ENCODE measurements around the gene PLK2. TPM values are rescaled to one million over a fixed set of nuclear protein-coding genes. Genes with fewer than 3 reads are reported as not detected.

The PLK2 gene
- total and polyA plus RNA-seq, 8 donors = 45.5 to 329 (median 254) TPM

DNA sequence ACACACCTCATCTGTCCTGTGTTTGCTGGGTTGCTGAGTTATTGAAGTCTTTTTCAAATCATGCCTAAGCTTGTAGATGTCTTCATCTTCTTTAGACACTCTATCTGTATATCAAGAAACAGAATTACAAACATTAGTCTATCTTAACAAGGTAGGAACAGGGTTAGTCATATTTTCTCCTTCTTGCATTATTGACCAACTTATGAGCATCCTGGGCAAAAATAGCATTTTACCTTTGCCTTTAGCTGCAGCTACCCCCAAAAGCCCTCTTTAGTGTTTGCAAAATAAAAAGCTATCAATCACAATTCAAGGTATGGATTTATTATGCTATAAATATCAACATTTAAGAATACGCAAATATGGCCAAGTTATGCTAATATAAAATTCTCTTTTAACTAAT, 3.4 kb downstream of the PLK2 start:
- no peak for ATAC-seq
- H3K27ac ChIP-seq = no peak overlapping the region
- TF ChIP-seq, protein P1, sequence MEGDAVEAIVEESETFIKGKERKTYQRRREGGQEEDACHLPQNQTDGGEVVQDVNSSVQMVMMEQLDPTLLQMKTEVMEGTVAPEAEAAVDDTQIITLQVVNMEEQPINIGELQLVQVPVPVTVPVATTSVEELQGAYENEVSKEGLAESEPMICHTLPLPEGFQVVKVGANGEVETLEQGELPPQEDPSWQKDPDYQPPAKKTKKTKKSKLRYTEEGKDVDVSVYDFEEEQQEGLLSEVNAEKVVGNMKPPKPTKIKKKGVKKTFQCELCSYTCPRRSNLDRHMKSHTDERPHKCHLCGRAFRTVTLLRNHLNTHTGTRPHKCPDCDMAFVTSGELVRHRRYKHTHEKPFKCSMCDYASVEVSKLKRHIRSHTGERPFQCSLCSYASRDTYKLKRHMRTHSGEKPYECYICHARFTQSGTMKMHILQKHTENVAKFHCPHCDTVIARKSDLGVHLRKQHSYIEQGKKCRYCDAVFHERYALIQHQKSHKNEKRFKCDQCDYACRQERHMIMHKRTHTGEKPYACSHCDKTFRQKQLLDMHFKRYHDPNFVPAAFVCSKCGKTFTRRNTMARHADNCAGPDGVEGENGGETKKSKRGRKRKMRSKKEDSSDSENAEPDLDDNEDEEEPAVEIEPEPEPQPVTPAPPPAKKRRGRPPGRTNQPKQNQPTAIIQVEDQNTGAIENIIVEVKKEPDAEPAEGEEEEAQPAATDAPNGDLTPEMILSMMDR (IDR thresholded peaks at IDR 0.05) = no peak
- H3K4me3 ChIP-seq = peak overlapping the region; percentile 62 to 77
- no peak for DNase-seq
- H3K27me3 ChIP-seq = peaks cover 0 to 20% of the 10 kb centered on the region in 2 donors
- peaks cover 0 to 38% of the 10 kb centered on the region in 2 donors for H3K36me3 ChIP-seq
- H3K9me3 ChIP-seq = no peaks in the 10 kb centered on the region
- H3K4me1 ChIP-seq = peaks cover 0 to 20% of the 10 kb centered on the region in 2 donors
- intact Hi-C loops (cut with DNase I) = loop anchor here in 1 of 2 donors (10.0 kb wide), 1 partner anchor 572 kb away; no protein-coding TSS in a partner anchor

DNA sequence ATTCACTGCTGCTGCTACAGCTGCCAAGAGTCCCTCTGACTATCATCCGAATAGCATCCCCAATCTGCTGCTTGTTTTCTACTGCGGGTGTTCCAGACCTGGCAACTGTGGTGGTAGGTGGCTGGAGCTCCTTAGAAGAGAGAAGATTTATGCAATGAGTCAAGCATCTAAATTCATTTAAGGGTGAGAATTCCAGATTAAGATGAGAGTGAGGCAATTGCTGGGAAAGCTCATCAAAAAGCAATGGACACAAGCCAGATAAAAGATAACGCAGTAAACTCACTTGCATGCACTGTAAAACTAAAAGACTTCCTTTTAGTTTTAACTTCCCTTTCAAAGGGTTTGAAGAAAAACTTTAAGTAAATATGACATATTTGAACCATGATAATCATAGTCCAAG, 3.9 kb downstream of the PLK2 start:
- Histone ChIP-seq H3K27me3 (peaks cover 0 to 20% of the 10 kb centered on the region in 2 donors), H3K4me1 (peaks cover 0 to 19% of the 10 kb centered on the region in 2 donors), H3K4me3 (peak overlapping the region; percentile 1 to 77), H3K36me3 (peaks cover 0 to 38% of the 10 kb centered on the region in 2 donors), H3K9me3 (no peaks in the 10 kb centered on the region), H3K27ac (no peak overlapping the region)
- intact Hi-C loops (cut with DNase I) = loop anchor here in 1 of 2 donors (10.0 kb wide), 1 partner anchor 571 kb away; no protein-coding TSS in a partner anchor
- DNase-seq = no peak
- ATAC-seq = no peak
- TF ChIP-seq, protein P1 (IDR thresholded peaks at IDR 0.05) = no peak

DNA sequence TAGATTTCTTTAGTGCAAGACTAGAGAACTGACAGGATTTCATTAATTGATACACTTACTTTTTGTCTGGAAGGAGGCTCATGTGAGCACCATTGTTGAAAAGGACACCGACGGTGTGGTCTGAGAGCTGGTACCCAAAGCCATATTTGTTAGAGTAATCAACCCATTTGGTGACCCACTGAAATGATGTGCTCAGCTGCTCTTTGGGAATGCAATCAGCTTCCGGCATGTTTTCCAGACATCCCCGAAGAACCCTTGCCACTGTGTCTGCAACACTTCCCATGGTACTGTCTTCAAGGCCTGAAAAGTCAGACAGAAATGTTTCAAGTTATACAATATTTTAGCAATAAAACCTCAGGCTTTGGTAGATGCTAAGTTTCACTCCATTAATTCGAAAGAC, 4.4 kb downstream of the PLK2 start:
- TF ChIP-seq, protein P1 (IDR thresholded peaks at IDR 0.05) = no peak
- ATAC-seq (no peak), DNase-seq (no peak)
- Histone ChIP-seq H3K27ac (no peak overlapping the region), H3K36me3 (peaks cover 0 to 38% of the 10 kb centered on the region in 2 donors), H3K9me3 (no peaks in the 10 kb centered on the region), H3K4me3 (peak overlapping the region; percentile 1 to 77), H3K27me3 (peaks cover 0 to 20% of the 10 kb centered on the region in 2 donors), H3K4me1 (peaks cover 0 to 16% of the 10 kb centered on the region in 2 donors)
- intact Hi-C loops (cut with DNase I) = loop anchor here in 1 of 2 donors (10.0 kb wide), 1 partner anchor 571 kb away; no protein-coding TSS in a partner anchor

DNA sequence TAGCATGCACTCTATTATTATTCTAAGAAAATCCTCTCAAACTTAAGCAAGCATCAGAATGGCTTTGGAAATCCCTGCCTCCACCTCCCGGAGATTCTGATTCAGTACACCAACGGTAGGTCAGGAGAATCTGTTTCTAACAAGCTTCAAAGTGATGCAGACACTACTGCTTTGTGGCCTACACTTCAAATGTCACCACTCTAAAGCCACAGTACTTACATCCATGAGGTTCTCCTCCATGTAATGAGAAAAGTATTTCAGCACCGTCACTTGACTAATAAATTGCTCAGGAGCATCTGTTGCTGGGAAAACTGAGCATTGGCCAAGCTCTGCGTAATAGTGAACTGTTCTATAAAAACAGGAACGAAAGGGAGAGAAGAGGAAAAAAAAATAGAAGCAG, 4.8 kb downstream of the PLK2 start:
- intact Hi-C loops (cut with DNase I) = loop anchor here in 1 of 2 donors (10.0 kb wide), 1 partner anchor 570 kb away; no protein-coding TSS in a partner anchor
- Histone ChIP-seq H3K36me3 (peaks cover 0 to 38% of the 10 kb centered on the region in 2 donors), H3K27ac (no peak overlapping the region), H3K27me3 (peaks cover 0 to 20% of the 10 kb centered on the region in 2 donors), H3K4me1 (peaks cover 0 to 16% of the 10 kb centered on the region in 2 donors), H3K4me3 (peak overlapping the region in 1 of 2 donors; percentile 77), H3K9me3 (no peaks in the 10 kb centered on the region)
- TF ChIP-seq, protein P1 (IDR thresholded peaks at IDR 0.05) = no peak
- ATAC-seq (no peak), DNase-seq (no peak)

DNA sequence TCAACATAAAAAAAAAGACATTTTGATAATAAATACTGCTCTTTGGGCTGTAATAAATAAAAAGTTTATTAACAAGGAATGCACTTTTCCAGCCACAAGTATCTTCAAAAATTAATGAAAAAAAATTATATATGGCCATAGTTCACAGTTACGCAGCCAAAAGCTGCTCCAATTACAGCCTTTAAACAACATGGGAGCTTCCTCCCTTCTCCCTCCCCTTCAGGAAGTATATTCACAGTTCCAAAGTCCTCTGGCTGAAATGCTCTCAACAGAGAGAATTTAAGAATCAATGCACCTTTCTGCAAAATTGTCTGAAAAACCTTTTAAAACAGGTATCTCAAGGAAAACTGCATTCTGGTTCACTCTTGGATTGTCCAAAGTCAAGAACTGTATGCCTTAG, 5.9 kb downstream of the PLK2 start:
- H3K9me3 ChIP-seq = no peaks in the 10 kb centered on the region
- no peak for DNase-seq
- H3K27ac ChIP-seq = no peak overlapping the region
- H3K36me3 ChIP-seq = peaks cover 0 to 38% of the 10 kb centered on the region in 2 donors
- H3K27me3 ChIP-seq = peaks cover 0 to 13% of the 10 kb centered on the region in 2 donors
- TF ChIP-seq, protein P1 (IDR thresholded peaks at IDR 0.05) = no peak
- ATAC-seq = no peak
- peaks cover 0 to 16% of the 10 kb centered on the region in 2 donors for H3K4me1 ChIP-seq
- H3K4me3 ChIP-seq = no peak overlapping the region
- intact Hi-C loops (cut with DNase I) = loop anchor here in 1 of 2 donors (10.0 kb wide), 1 partner anchor 569 kb away; no protein-coding TSS in a partner anchor

Measured in left lung (tissue), 10 donors.